ENCODE measurements around the gene MYOF.
A peak's percentile ranks its signal among the peaks of the same experiment; 100 is the strongest.
"Not testable (repeated sequence)": the region's sequence is repeated elsewhere in the genome, so short reads cannot be mapped to it uniquely, and the experiment has no call there.

The MYOF gene

GRCh38 chr10:93476756-93477155, 5.4 kb downstream of the MYOF start:
- no peak for DNase-seq

- DNase-seq: peak; percentile 93
Observed at GRCh38 chr10:93475871-93476270, 6.3 kb downstream of the MYOF start.

- DNase-seq: no peak
Observed at GRCh38 chr10:93475227-93475626, 6.9 kb downstream of the MYOF start.

- no peak for DNase-seq
Observed at GRCh38 chr10:93473804-93474472, 8.2 kb downstream of the MYOF start.

- no peak for DNase-seq
Observed at GRCh38 chr10:93473161-93473560, 9.0 kb downstream of the MYOF start.

- peak; percentile 98 for DNase-seq
Observed at GRCh38 chr10:93471110-93471651, 11.0 kb downstream of the MYOF start.

GRCh38 chr10:93469454-93469853, 12.7 kb downstream of the MYOF start:
- no peak for DNase-seq

GRCh38 chr10:93468461-93469213, 13.5 kb downstream of the MYOF start:
- peak; percentile 97 for DNase-seq

GRCh38 chr10:93467635-93468034, 14.5 kb downstream of the MYOF start:
- DNase-seq: not testable (repeated sequence)

GRCh38 chr10:93465806-93466675, 16.1 kb downstream of the MYOF start:
- peak; percentile 99 for DNase-seq

- peak; percentile 61 for DNase-seq
Observed at GRCh38 chr10:93464776-93465388, 17.3 kb downstream of the MYOF start.

- peak; percentile 64 for DNase-seq
Observed at GRCh38 chr10:93463723-93464476, 18.2 kb downstream of the MYOF start.

- DNase-seq: peak; percentile 69
Observed at GRCh38 chr10:93462881-93463280, 19.3 kb downstream of the MYOF start.

- no peak for DNase-seq
Observed at GRCh38 chr10:93462371-93462770, 19.8 kb downstream of the MYOF start.

GRCh38 chr10:93461807-93462178, 20.3 kb downstream of the MYOF start:
- no peak for DNase-seq

GRCh38 chr10:93461109-93461806, 20.9 kb downstream of the MYOF start:
- DNase-seq: peak; percentile 57

GRCh38 chr10:93459466-93459865, 22.7 kb downstream of the MYOF start:
- no peak for DNase-seq

- peak; percentile 100 for DNase-seq
Observed at GRCh38 chr10:93458821-93459257, 23.3 kb downstream of the MYOF start.

- DNase-seq: no peak
Observed at GRCh38 chr10:93457511-93457910, 24.6 kb downstream of the MYOF start.

- DNase-seq: peak; percentile 61
Observed at GRCh38 chr10:93456480-93456879, 25.7 kb downstream of the MYOF start.

GRCh38 chr10:93454736-93455135, 27.4 kb downstream of the MYOF start:
- DNase-seq: no peak
